K562 (cell line): ENCODE measurements around the gene NKD1.

Experiments
- POLR2AphosphoS5 ChIP-seq: IDR thresholded peaks from 2 replicates; pipeline ENCODE4 v1.6.1; 2011; ENCODE audit warnings: mild to moderate bottlenecking, low read depth, low read length, moderate library complexity; ENCODE audit not compliant: control insufficient read depth, insufficient read depth
- SPI1 ChIP-seq: IDR thresholded peaks from 2 replicates; pipeline ENCODE4 v1.6.1; 2011; ENCODE audit warnings: low read depth, low read length, control low read depth, borderline replicate concordance
- YY1 ChIP-seq, 3 experiments: IDR thresholded peaks; 2 replicates each; pipeline ENCODE4 v1.6.1; 2011; ENCODE audit warnings: low read length in 2 of 3, mild to moderate bottlenecking in 2 of 3, moderate library complexity in 2 of 3, borderline replicate concordance in 1 of 3, control low read depth in 1 of 3, low read depth in 1 of 3; ENCODE audit not compliant: insufficient read depth in 3 of 3, insufficient replicate concordance in 2 of 3, control insufficient read depth in 1 of 3, insufficient read length in 1 of 3; ENCODE audit errors: extremely low read depth in 1 of 3
- TF ChIP-seq, protein P1 (sequence below): fragments of 450-650 bp; formaldehyde crosslinking; IDR thresholded peaks from 2 replicates; pipeline ENCODE4 v1.4.0; 2022; ENCODE audit warnings: missing genetic modification characterization

DNA sequence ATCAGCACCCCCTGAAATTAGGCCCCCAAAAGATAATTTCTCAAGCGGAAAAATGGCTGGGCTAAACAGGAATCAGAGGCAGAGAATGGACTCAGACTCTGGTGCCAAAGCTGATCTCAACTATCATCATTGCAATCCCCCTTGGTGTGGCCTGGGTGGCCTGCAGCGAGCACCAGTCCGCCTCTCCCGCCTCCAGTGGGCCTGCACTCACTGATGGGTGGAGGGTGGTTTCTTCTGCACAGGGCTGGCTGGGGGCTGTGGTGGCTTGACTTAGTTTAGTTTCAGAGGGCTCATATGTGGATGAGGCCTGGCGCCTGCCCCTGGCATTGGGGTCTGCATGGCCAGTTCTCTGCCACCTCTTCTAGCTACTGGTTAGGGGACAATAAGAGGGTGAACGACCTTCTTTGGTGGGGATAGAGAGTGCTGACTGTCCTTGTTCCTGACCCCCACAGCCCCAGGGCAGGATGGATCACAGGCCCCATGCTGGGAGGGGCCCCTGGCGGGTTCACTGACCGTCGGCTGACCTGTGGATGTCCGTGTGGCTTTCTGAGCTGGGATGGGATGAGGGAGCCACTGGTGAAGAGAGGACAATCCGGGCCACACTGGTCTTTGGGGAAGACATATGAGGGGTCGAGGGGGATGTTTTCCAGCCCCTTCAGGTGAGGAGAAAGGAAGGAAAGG is 70.2 kb downstream of the NKD1 start:
- TF ChIP-seq POLR2AphosphoS5 (no peak), YY1 (IDR thresholded peaks at IDR 0.05; ENCODE audit: borderline replicate concordance in 1 of 3, control insufficient read depth in 1 of 3, extremely low read depth in 1 of 3, insufficient read depth in 3 of 3, insufficient read length in 1 of 3, insufficient replicate concordance in 2 of 3, low read depth in 1 of 3, low read length in 2 of 3) (no peak), SPI1 (no peak)
- TF ChIP-seq, protein P1, sequence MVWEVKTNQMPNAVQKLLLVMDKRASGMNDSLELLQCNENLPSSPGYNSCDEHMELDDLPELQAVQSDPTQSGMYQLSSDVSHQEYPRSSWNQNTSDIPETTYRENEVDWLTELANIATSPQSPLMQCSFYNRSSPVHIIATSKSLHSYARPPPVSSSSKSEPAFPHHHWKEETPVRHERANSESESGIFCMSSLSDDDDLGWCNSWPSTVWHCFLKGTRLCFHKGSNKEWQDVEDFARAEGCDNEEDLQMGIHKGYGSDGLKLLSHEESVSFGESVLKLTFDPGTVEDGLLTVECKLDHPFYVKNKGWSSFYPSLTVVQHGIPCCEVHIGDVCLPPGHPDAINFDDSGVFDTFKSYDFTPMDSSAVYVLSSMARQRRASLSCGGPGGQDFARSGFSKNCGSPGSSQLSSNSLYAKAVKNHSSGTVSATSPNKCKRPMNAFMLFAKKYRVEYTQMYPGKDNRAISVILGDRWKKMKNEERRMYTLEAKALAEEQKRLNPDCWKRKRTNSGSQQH: no peak
